SK-N-MC (cell line): ENCODE data around the gene DDX50.

Experiments
- DNase-seq: peaks from one replicate; pipeline ENCODE4 v3.0.0-alpha.2; 2011; ENCODE audit warnings: low read depth, low spot score
- H3K27ac ChIP-seq: fragments of 200-600 bp; sonication (generic); 2 replicates; pipeline ENCODE4 v1.5.1; 2016; ENCODE audit warnings: mixed run types
- H3K36me3 ChIP-seq: fragments of 200-600 bp; sonication (generic); 2 replicates; pipeline ENCODE4 v1.6.1; 2017; ENCODE audit warnings: antibody characterized with exemption, low read length, mixed read lengths; ENCODE audit not compliant: insufficient read depth
- H3K4me3 ChIP-seq: fragments of 200-600 bp; sonication (generic); 2 replicates; pipeline ENCODE4 v1.5.1; 2016
- H3K9ac ChIP-seq: fragments of 200-600 bp; sonication (generic); 2 replicates; pipeline ENCODE4 v1.8.0; 2017; ENCODE audit warnings: mixed run types, mixed read lengths; ENCODE audit not compliant: insufficient read length
- H3K9me3 ChIP-seq: fragments of 200-600 bp; sonication (generic); 2 replicates; pipeline ENCODE4 v1.6.1; 2017; ENCODE audit warnings: low read depth, mild to moderate bottlenecking, antibody characterized with exemption, low read length, moderate library complexity, mixed read lengths
- EZH2 ChIP-seq: fragments of 200-600 bp; sonication (generic); IDR thresholded peaks from one replicate; pipeline ENCODE4 v1.6.1; 2017; ENCODE audit warnings: antibody characterized with exemption
- FOXP2 ChIP-seq: optimal IDR thresholded peaks from 2 replicates; pipeline ENCODE3; 2011; ENCODE audit warnings: mild to moderate bottlenecking, moderate library complexity; ENCODE audit not compliant: insufficient read depth; ENCODE audit errors: extremely low read length, control extremely low read depth
- POLR2AphosphoS5 ChIP-seq: IDR thresholded peaks from 2 replicates; pipeline ENCODE4 v1.6.1; 2012; ENCODE audit warnings: mild to moderate bottlenecking, low read depth, low read length, borderline replicate concordance

DDX50 gene

GRCh38 chr10:68988530-68989316, 87.6 kb downstream of the DDX50 start, which contains the start of gene KIFBP:
Gene KIFBP (plus strand): TSS chr10:68988803. CDS start chr10:68988833, 30 bp downstream.
- H3K4me3 ChIP-seq, result peak within 1 kb of the TSS; percentile 84
- peak; percentile 77 for DNase-seq
- peak within 1 kb of the TSS; percentile 82 for H3K9ac ChIP-seq
- H3K36me3 ChIP-seq, result peaks cover 13% of the 10 kb centered on the region
- no peak within 1 kb of the TSS for H3K27ac ChIP-seq
- TF ChIP-seq FOXP2 (no peak), EZH2 (no peak), POLR2AphosphoS5 (peak; percentile 80)
- H3K9me3 ChIP-seq, result no peaks in the 10 kb centered on the region

GRCh38 chr10:68989317-68989990, 88.3 kb downstream of the DDX50 start:
- H3K36me3 ChIP-seq, result peaks cover 6% of the 10 kb centered on the region
- peak overlapping the region; percentile 82 for H3K9ac ChIP-seq
- H3K27ac ChIP-seq, result no peak overlapping the region
- peak overlapping the region; percentile 84 for H3K4me3 ChIP-seq
- no peak for TF ChIP-seq EZH2
- H3K9me3 ChIP-seq, result no peaks in the 10 kb centered on the region
- DNase-seq, result no peak

GRCh38 chr10:68992636-68993440, 91.7 kb downstream of the DDX50 start:
- TF ChIP-seq EZH2, result no peak
- TF ChIP-seq FOXP2, result no peak
- TF ChIP-seq POLR2AphosphoS5, result no peak
- H3K27ac ChIP-seq, result no peak overlapping the region
- H3K36me3 ChIP-seq, result no peaks in the 10 kb centered on the region
- no peak overlapping the region for H3K9ac ChIP-seq
- H3K9me3 ChIP-seq, result no peaks in the 10 kb centered on the region
- H3K4me3 ChIP-seq, result no peak overlapping the region
- DNase-seq, result no peak
